WTC11 (cell line): ENCODE results near the gene IGFBP5. TPM values are rescaled to one million over a fixed set of nuclear protein-coding genes. Genes with fewer than 3 reads are reported as not detected.

Experiments used
- ATAC-seq: fragments of 200-7000 bp; cut with Tn5 transposase; 2 replicates; pipeline ENCODE4 v1.10.0; 2021; ENCODE audit warnings: mild to moderate bottlenecking, moderate library complexity
- CTCF ChIA-PET: fragments of 300-600 bp; sonication (Branson Sonifier 250); formaldehyde crosslinking; loops from one replicate; lab custom pipeline; 2021; ENCODE audit warnings: antibody characterized with exemption; lab: Charles Lee
- POLR2A ChIA-PET: fragments of 350-600 bp; sonication (Branson Sonifier 250); formaldehyde crosslinking; loops from one replicate; lab custom pipeline; 2021; ENCODE audit warnings: antibody characterized with exemption; lab: Charles Lee
- DNase-seq: peaks from one replicate; pipeline ENCODE4 v3.0.0; 2021; ENCODE audit warnings: low spot score
- H3K27ac Mint-ChIP-seq: 2 replicates; pipeline ENCODE4 v1.8.0; 2021; ENCODE audit warnings: mixed read lengths
- H3K27me3 Mint-ChIP-seq: 2 replicates; pipeline ENCODE4 v1.8.0; 2021; ENCODE audit warnings: low read depth, mild to moderate bottlenecking, moderate library complexity, mixed read lengths
- H3K36me3 Mint-ChIP-seq: 2 replicates; pipeline ENCODE4 v1.8.0; 2021; ENCODE audit warnings: mixed read lengths
- H3K4me1 Mint-ChIP-seq: 2 replicates; pipeline ENCODE4 v1.8.0; 2022; ENCODE audit warnings: mixed read lengths
- H3K4me3 Mint-ChIP-seq: 2 replicates; pipeline ENCODE4 v1.8.0; 2021; ENCODE audit warnings: mild to moderate bottlenecking, moderate library complexity, mixed read lengths
- H3K9me3 Mint-ChIP-seq: 2 replicates; pipeline ENCODE4 v1.8.0; 2021; ENCODE audit warnings: mixed read lengths
- CREB1 ChIP-seq: sonication (generic); formaldehyde crosslinking; IDR thresholded peaks from 2 replicates; pipeline ENCODE4 v1.8.0; 2023; ENCODE audit warnings: mild to moderate bottlenecking, missing genetic modification reagents
- CTCF ChIP-seq: fragments of 200-600 bp; IDR thresholded peaks from 2 replicates; pipeline ENCODE4 v1.8.0; 2022; ENCODE audit warnings: antibody characterized with exemption
- ERG ChIP-seq: fragments of 250-450 bp; sonication (Bioruptor Pico); IDR thresholded peaks from 2 replicates; pipeline ENCODE4 v1.8.0; 2021; ENCODE audit warnings: mild to moderate bottlenecking
- HMGXB4 ChIP-seq: sonication (generic); formaldehyde crosslinking; IDR thresholded peaks from 2 replicates; pipeline ENCODE4 v1.8.1; 2023; ENCODE audit warnings: mild to moderate bottlenecking, moderate library complexity, missing genetic modification reagents
- IRF2 ChIP-seq: sonication (generic); formaldehyde crosslinking; IDR thresholded peaks from 2 replicates; pipeline ENCODE4 v1.8.0; 2022; ENCODE audit warnings: low read depth, missing genetic modification reagents, borderline replicate concordance
- NR3C1 ChIP-seq: sonication (generic); formaldehyde crosslinking; conservative IDR thresholded peaks from 2 replicates; pipeline ENCODE4 v1.8.1; 2023; ENCODE audit warnings: low read depth, mild to moderate bottlenecking, missing genetic modification reagents
- TEAD4 ChIP-seq: sonication (generic); formaldehyde crosslinking; IDR thresholded peaks from 2 replicates; pipeline ENCODE4 v1.8.0; 2022; ENCODE audit warnings: mild to moderate bottlenecking, missing genetic modification reagents
- ZBTB21 ChIP-seq: sonication (generic); formaldehyde crosslinking; IDR thresholded peaks from 2 replicates; pipeline ENCODE4 v1.8.1; 2023; ENCODE audit warnings: mild to moderate bottlenecking, missing genetic modification reagents, borderline replicate concordance
- ZBTB43 ChIP-seq: sonication (generic); formaldehyde crosslinking; IDR thresholded peaks from 2 replicates; pipeline ENCODE4 v1.8.1; 2023; ENCODE audit warnings: mild to moderate bottlenecking, missing genetic modification reagents
- ZNF138 ChIP-seq: sonication (generic); formaldehyde crosslinking; conservative IDR thresholded peaks from 2 replicates; pipeline ENCODE4 v1.8.1; 2022; ENCODE audit warnings: mild to moderate bottlenecking, moderate library complexity, missing genetic modification reagents
- ZNF219 ChIP-seq: sonication (generic); formaldehyde crosslinking; IDR thresholded peaks from 2 replicates; pipeline ENCODE4 v1.8.0; 2023; ENCODE audit warnings: missing genetic modification reagents, mild to moderate bottlenecking, borderline replicate concordance
- ZNF263 ChIP-seq: sonication (generic); formaldehyde crosslinking; IDR thresholded peaks from 2 replicates; pipeline ENCODE4 v1.8.1; 2022; ENCODE audit warnings: low read depth, mild to moderate bottlenecking, moderate library complexity, missing genetic modification reagents
- total RNA-seq: library from RNA; stranded (reverse); gene quantifications from 3 replicates; pipeline ENCODE4 v1.2.3, GENCODE V29; 2021
- TF ChIP-seq, protein P1 (sequence below): fragments of 250-450 bp; sonication (Bioruptor Pico); IDR thresholded peaks from 2 replicates; pipeline ENCODE4 v1.9.0; 2021; ENCODE audit warnings: mild to moderate bottlenecking, borderline replicate concordance
- TF ChIP-seq, protein P2 (sequence below): fragments of 250-450 bp; sonication (Bioruptor Pico); conservative IDR thresholded peaks from 2 replicates; pipeline ENCODE4 v1.9.0; 2021; ENCODE audit warnings: mild to moderate bottlenecking

IGFBP5 gene
- total RNA-seq, 1 experiment from 2014 or later, result 5.3 TPM

GRCh38 chr2:216664593-216665034, 30.7 kb downstream of the IGFBP5 start (continued):
- TF ChIP-seq CREB1 (CRISPR knock-in tag) (no peak), TEAD4 (CRISPR knock-in tag) (no peak), IRF2 (CRISPR knock-in tag) (no peak)
- TF ChIP-seq, all 79 proteins: peak for 0

DNA sequence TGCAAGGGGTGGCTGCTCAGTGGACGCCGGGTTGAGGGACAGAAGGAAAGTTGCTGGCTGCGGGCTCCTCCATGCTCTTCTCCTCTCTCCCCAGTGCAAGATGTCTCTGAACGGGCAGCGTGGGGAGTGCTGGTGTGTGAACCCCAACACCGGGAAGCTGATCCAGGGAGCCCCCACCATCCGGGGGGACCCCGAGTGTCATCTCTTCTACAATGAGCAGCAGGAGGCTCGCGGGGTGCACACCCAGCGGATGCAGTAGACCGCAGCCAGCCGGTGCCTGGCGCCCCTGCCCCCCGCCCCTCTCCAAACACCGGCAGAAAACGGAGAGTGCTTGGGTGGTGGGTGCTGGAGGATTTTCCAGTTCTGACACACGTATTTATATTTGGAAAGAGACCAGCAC, 31.5 kb downstream of the IGFBP5 start:
- TF ChIP-seq ERG (CRISPR knock-in tag) (no peak), HMGXB4 (CRISPR knock-in tag) (no peak), ZBTB43 (CRISPR knock-in tag) (no peak), ZNF219 (CRISPR knock-in tag) (no peak), ZNF263 (CRISPR knock-in tag) (no peak), ZNF138 (CRISPR knock-in tag) (no peak), NR3C1 (no peak)
- TF ChIP-seq, protein P1, sequence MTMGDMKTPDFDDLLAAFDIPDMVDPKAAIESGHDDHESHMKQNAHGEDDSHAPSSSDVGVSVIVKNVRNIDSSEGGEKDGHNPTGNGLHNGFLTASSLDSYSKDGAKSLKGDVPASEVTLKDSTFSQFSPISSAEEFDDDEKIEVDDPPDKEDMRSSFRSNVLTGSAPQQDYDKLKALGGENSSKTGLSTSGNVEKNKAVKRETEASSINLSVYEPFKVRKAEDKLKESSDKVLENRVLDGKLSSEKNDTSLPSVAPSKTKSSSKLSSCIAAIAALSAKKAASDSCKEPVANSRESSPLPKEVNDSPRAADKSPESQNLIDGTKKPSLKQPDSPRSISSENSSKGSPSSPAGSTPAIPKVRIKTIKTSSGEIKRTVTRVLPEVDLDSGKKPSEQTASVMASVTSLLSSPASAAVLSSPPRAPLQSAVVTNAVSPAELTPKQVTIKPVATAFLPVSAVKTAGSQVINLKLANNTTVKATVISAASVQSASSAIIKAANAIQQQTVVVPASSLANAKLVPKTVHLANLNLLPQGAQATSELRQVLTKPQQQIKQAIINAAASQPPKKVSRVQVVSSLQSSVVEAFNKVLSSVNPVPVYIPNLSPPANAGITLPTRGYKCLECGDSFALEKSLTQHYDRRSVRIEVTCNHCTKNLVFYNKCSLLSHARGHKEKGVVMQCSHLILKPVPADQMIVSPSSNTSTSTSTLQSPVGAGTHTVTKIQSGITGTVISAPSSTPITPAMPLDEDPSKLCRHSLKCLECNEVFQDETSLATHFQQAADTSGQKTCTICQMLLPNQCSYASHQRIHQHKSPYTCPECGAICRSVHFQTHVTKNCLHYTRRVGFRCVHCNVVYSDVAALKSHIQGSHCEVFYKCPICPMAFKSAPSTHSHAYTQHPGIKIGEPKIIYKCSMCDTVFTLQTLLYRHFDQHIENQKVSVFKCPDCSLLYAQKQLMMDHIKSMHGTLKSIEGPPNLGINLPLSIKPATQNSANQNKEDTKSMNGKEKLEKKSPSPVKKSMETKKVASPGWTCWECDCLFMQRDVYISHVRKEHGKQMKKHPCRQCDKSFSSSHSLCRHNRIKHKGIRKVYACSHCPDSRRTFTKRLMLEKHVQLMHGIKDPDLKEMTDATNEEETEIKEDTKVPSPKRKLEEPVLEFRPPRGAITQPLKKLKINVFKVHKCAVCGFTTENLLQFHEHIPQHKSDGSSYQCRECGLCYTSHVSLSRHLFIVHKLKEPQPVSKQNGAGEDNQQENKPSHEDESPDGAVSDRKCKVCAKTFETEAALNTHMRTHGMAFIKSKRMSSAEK, result no peak
- TF ChIP-seq, protein P2, sequence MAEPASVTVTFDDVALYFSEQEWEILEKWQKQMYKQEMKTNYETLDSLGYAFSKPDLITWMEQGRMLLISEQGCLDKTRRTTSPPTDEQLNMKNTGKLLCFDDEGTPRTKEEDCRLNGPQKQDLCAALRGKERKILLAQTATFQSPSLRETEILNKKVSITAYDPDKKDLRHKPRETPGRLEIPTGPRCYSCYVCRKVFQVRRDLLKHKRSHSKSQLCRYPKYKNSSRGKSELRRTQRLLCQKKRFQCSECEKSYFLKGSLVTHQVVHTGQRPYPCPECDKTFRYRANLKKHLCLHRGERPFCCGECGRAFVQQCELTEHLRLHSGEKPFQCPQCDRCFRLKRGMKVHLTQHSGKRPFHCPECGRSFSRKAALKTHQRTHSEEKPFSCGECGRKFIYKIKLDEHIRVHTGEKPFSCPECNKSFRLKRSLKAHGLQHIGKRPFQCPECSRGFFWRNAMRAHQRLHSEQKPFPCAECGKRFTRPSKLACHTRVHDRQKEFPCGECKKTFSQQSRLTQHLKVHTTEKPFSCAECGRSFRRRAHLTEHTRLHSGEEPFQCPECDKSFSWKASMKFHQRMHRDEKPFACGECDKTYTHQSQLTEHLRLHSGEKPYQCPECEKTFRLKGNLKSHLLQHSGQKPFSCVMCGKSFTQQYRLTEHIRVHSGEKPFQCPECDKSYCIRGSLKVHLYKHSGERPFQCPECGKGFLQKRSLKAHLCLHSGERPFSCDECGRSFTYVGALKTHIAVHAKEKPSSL (CRISPR knock-in tag), result no peak
- H3K9me3 Mint-ChIP-seq, result no peaks in the 10 kb centered on the region
- H3K27me3 Mint-ChIP-seq, result no peaks in the 10 kb centered on the region
- no peak overlapping the region; the same call in none of the 2 replicates for H3K27ac Mint-ChIP-seq
- CTCF ChIA-PET, result interaction anchor here (0.7 to 9.4 kb wide), 4 partner anchors 19 to 847 kb away, joined by 3 to 244 read pairs (median 9); no protein-coding TSS in a partner anchor
- H3K4me1 Mint-ChIP-seq, result peaks cover 49% of the 10 kb centered on the region
- no peak overlapping the region for H3K4me3 Mint-ChIP-seq
- no peak for DNase-seq
- no peak for ATAC-seq
- POLR2A ChIA-PET, result no interaction called here
- H3K36me3 Mint-ChIP-seq, result peaks cover 42% of the 10 kb centered on the region

GRCh38 chr2:216663106-216663505, 32.2 kb downstream of the IGFBP5 start:
- no peak for ATAC-seq
- no peak for TF ChIP-seq CTCF
- TF ChIP-seq ZBTB21, result no peak
- ChIA-PET POLR2A (no interaction called here), CTCF (interaction anchor here (0.7 to 9.4 kb wide), 6 partner anchors 20 to 848 kb away, joined by 3 to 244 read pairs (median 4); no protein-coding TSS in a partner anchor)
- Mint-ChIP-seq H3K36me3 (peaks cover 46% of the 10 kb centered on the region), H3K4me1 (peaks cover 52% of the 10 kb centered on the region), H3K4me3 (no peak overlapping the region), H3K27me3 (no peaks in the 10 kb centered on the region), H3K27ac (no peak overlapping the region), H3K9me3 (no peaks in the 10 kb centered on the region)
- no peak for DNase-seq
